Measurements from ENCODE around the gene DDIT4L. TPM values are rescaled to one million over a fixed set of nuclear protein-coding genes. Genes with fewer than 3 reads are reported as not detected.

Gene DDIT4L
- total RNA-seq, 1 experiment from 2014 or later, result 4.7 TPM

- ChIA-PET CTCF (no interaction called here), POLR2A (no interaction called here)
- TF ChIP-seq, protein P1, sequence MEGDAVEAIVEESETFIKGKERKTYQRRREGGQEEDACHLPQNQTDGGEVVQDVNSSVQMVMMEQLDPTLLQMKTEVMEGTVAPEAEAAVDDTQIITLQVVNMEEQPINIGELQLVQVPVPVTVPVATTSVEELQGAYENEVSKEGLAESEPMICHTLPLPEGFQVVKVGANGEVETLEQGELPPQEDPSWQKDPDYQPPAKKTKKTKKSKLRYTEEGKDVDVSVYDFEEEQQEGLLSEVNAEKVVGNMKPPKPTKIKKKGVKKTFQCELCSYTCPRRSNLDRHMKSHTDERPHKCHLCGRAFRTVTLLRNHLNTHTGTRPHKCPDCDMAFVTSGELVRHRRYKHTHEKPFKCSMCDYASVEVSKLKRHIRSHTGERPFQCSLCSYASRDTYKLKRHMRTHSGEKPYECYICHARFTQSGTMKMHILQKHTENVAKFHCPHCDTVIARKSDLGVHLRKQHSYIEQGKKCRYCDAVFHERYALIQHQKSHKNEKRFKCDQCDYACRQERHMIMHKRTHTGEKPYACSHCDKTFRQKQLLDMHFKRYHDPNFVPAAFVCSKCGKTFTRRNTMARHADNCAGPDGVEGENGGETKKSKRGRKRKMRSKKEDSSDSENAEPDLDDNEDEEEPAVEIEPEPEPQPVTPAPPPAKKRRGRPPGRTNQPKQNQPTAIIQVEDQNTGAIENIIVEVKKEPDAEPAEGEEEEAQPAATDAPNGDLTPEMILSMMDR (IDR thresholded peaks at IDR 0.05; ENCODE audit: insufficient read depth in 1 of 2, low read depth in 1 of 2, low read length in 1 of 2, severe bottlenecking in 1 of 2, unreplicated experiment in 1 of 2), result no peak
These were observed 14.4 kb downstream of the DDIT4L start for GRCh38 chr4:100175858-100176257.

DNA sequence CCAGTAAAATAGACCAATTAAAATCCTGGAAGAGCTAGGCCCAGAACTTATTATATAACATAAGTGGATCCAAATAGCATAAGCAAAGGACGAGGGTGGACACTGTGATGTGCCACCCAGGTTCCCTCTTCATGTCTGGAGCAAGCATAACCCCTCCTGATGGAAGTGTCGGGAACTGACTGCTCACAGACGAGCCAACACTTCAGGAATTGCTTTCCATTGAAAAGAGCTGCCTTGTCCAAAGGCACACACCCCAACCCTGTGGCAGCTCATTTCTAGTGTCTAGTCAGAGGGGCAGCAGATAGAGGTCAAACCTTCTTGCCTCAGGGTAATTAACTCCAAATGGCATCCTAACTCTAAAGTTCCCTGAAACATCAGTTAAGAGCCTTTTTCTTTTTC, 15.3 kb downstream of the DDIT4L start:
- no TSS peak for BruUV-seq (replicated peaks)
- Mint-ChIP-seq H3K4me3 (ENCODE audit: unreplicated experiment) (no peak overlapping the region), H3K27ac (ENCODE audit: unreplicated experiment) (no peak overlapping the region), H3K4me1 (ENCODE audit: low read depth, unreplicated experiment) (no peaks in the 10 kb centered on the region), H3K9me3 (ENCODE audit: unreplicated experiment) (no peaks in the 10 kb centered on the region), H3K27me3 (ENCODE audit: insufficient read depth, unreplicated experiment) (no peaks in the 10 kb centered on the region), H3K36me3 (ENCODE audit: insufficient read depth, unreplicated experiment) (no peaks in the 10 kb centered on the region)
- CTCF ChIA-PET, result no interaction called here
- intact Hi-C loops (cut with micrococcal nuclease; ENCODE audit: unreplicated experiment), result no loop called here
- no peaks in the 10 kb centered on the region for H3K9me3 ChIP-seq
- H3K27me3 ChIP-seq (replicated peaks; ENCODE audit: control insufficient read depth, insufficient read depth, low read length), result no peaks in the 10 kb centered on the region
- H3K4me1 ChIP-seq, result no peaks in the 10 kb centered on the region
- H3K4me3 ChIP-seq (ENCODE audit: low read depth, low read length), result no peak overlapping the region
- TF ChIP-seq, protein P1 (IDR thresholded peaks at IDR 0.05; ENCODE audit: insufficient read depth in 1 of 2, low read depth in 1 of 2, low read length in 1 of 2, severe bottlenecking in 1 of 2, unreplicated experiment in 1 of 2), result no peak
- H3K36me3 ChIP-seq (ENCODE audit: control insufficient read depth, insufficient read depth, low read length), result no peaks in the 10 kb centered on the region
- POLR2A ChIA-PET, result no interaction called here
- DNase-seq, result no peak

More at GRCh38 chr4:100175858-100176257, 14.4 kb downstream of the DDIT4L start:
- Mint-ChIP-seq H3K4me1 (ENCODE audit: low read depth, unreplicated experiment) (no peaks in the 10 kb centered on the region), H3K27me3 (ENCODE audit: insufficient read depth, unreplicated experiment) (no peaks in the 10 kb centered on the region), H3K4me3 (ENCODE audit: unreplicated experiment) (no peak overlapping the region), H3K27ac (ENCODE audit: unreplicated experiment) (no peak overlapping the region), H3K9me3 (ENCODE audit: unreplicated experiment) (no peaks in the 10 kb centered on the region), H3K36me3 (ENCODE audit: insufficient read depth, unreplicated experiment) (no peaks in the 10 kb centered on the region)
- H3K36me3 ChIP-seq (ENCODE audit: control insufficient read depth, insufficient read depth, low read length), result no peaks in the 10 kb centered on the region
- no TSS peak for BruUV-seq (replicated peaks)
- no peaks in the 10 kb centered on the region for H3K27me3 ChIP-seq (replicated peaks; ENCODE audit: control insufficient read depth, insufficient read depth, low read length)
- intact Hi-C loops (cut with micrococcal nuclease; ENCODE audit: unreplicated experiment), result no loop called here
- H3K9me3 ChIP-seq, result no peaks in the 10 kb centered on the region
- no peak overlapping the region for H3K4me3 ChIP-seq (ENCODE audit: low read depth, low read length)
- DNase-seq, result no peak
- no peaks in the 10 kb centered on the region for H3K4me1 ChIP-seq

- no peaks in the 10 kb centered on the region for H3K9me3 ChIP-seq
- no peaks in the 10 kb centered on the region for H3K4me1 ChIP-seq
- ChIA-PET CTCF (no interaction called here), POLR2A (no interaction called here)
- no peaks in the 10 kb centered on the region for H3K27me3 Mint-ChIP-seq (ENCODE audit: insufficient read depth, unreplicated experiment)
- H3K9me3 Mint-ChIP-seq (ENCODE audit: unreplicated experiment), result no peaks in the 10 kb centered on the region
- TF ChIP-seq, protein P1 (IDR thresholded peaks at IDR 0.05; ENCODE audit: insufficient read depth in 1 of 2, low read depth in 1 of 2, low read length in 1 of 2, severe bottlenecking in 1 of 2, unreplicated experiment in 1 of 2), result no peak
- no peaks in the 10 kb centered on the region for H3K36me3 ChIP-seq (ENCODE audit: control insufficient read depth, insufficient read depth, low read length)
- no peak overlapping the region for H3K4me3 Mint-ChIP-seq (ENCODE audit: unreplicated experiment)
- no peak for DNase-seq
- no peaks in the 10 kb centered on the region for H3K27me3 ChIP-seq (replicated peaks; ENCODE audit: control insufficient read depth, insufficient read depth, low read length)
- BruUV-seq (replicated peaks), result no TSS peak
- no peaks in the 10 kb centered on the region for H3K36me3 Mint-ChIP-seq (ENCODE audit: insufficient read depth, unreplicated experiment)
- H3K4me1 Mint-ChIP-seq (ENCODE audit: low read depth, unreplicated experiment), result no peaks in the 10 kb centered on the region
- intact Hi-C loops (cut with micrococcal nuclease; ENCODE audit: unreplicated experiment), result no loop called here
- H3K27ac Mint-ChIP-seq (ENCODE audit: unreplicated experiment), result no peak overlapping the region
- H3K4me3 ChIP-seq (ENCODE audit: low read depth, low read length), result no peak overlapping the region
These were observed 19.3 kb downstream of the DDIT4L start for GRCh38 chr4:100170986-100171385.
